COLO668 (cell line): ENCODE results near the gene SMAD7.

ENCODE experiments used
- DNase-seq: peaks from one replicate; lab custom pipeline; 2025; ENCODE audit not compliant: unreplicated experiment; lab: John Stamatoyannopoulos, UW

The SMAD7 gene

GRCh38 chr18:48947560-48947959 lies 3.2 kb downstream of the SMAD7 start:
- DNase-seq, result peak; percentile 33

- DNase-seq, result no peak
Measured at GRCh38 chr18:48947092-48947491, 3.7 kb downstream of the SMAD7 start.

GRCh38 chr18:48946329-48946835 lies 4.4 kb downstream of the SMAD7 start:
- DNase-seq, result peak; percentile 72

- DNase-seq, result no peak
Measured at GRCh38 chr18:48945953-48946217, 4.9 kb downstream of the SMAD7 start.

GRCh38 chr18:48944634-48945033 lies 6.1 kb downstream of the SMAD7 start:
- DNase-seq, result no peak

GRCh38 chr18:48943736-48944527 lies 6.8 kb downstream of the SMAD7 start:
- DNase-seq, result no peak

- no peak for DNase-seq
Measured at GRCh38 chr18:48943333-48943732, 7.4 kb downstream of the SMAD7 start.

GRCh38 chr18:48942554-48943261 lies 8.1 kb downstream of the SMAD7 start:
- DNase-seq, result peak; percentile 61

GRCh38 chr18:48942086-48942485 lies 8.7 kb downstream of the SMAD7 start:
- DNase-seq, result no peak

- no peak for DNase-seq
Measured at GRCh38 chr18:48941672-48942071, 9.1 kb downstream of the SMAD7 start.

- DNase-seq, result no peak
Measured at GRCh38 chr18:48940854-48941611, 9.7 kb downstream of the SMAD7 start.

GRCh38 chr18:48939205-48940097 lies 11.3 kb downstream of the SMAD7 start:
- DNase-seq, result no peak

- no peak for DNase-seq
Measured at GRCh38 chr18:48938827-48939204, 11.9 kb downstream of the SMAD7 start.

GRCh38 chr18:48937869-48938750 lies 12.7 kb downstream of the SMAD7 start:
- DNase-seq, result no peak

GRCh38 chr18:48935433-48935774 lies 15.4 kb downstream of the SMAD7 start:
- no peak for DNase-seq

GRCh38 chr18:48934723-48935432 lies 15.9 kb downstream of the SMAD7 start:
- DNase-seq, result no peak

GRCh38 chr18:48934415-48934722 lies 16.4 kb downstream of the SMAD7 start:
- no peak for DNase-seq

GRCh38 chr18:48933578-48934414 lies 17.0 kb downstream of the SMAD7 start:
- DNase-seq, result peak; percentile 89
